ENCODE data around the gene PLXNA2. TPM values are rescaled to one million over a fixed set of nuclear protein-coding genes. Genes with fewer than 3 reads are reported as not detected.

Gene PLXNA2
- total RNA-seq, 1 donor from 2014 or later, result 17.7 TPM

DNA sequence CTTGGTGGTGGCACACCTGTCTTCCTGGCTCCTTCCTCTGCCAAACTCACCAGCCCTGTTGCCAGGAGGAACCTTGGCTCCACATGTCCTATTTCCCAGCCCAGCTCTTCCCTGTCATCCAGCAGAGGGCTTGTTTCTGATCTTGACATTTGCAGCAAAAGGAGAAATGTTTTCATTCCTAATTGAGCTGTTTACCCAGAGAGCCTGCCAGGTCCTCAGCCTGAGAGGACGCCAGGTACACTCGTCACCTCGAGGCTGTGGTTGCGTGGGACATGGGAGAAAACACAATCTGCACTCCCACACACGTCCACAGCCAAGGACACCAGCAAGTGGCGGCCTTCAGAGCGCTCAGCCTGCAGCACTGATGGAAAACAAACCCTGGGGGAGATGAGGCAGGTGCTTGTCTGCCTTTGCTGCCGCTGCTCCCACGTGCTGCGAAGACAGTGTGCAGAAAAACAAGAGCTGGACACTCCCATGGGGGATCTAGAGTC is 200.4 kb downstream of the PLXNA2 start:
- Histone ChIP-seq H3K4me2 (ENCODE audit: low read length) (no peak overlapping the region), H3K4me1 (ENCODE audit: insufficient read depth, low read length) (peaks cover 6% of the 10 kb centered on the region), H3K27ac (ENCODE audit: low read depth, low read length) (no peak overlapping the region), H3K79me2 (ENCODE audit: insufficient read depth, low read length) (no peaks in the 10 kb centered on the region), H3K4me3 (ENCODE audit: insufficient read depth, low read depth, low read length) (no peak overlapping the region), H2AFZ (ENCODE audit: low read depth, low read length) (no peak overlapping the region), H3K36me3 (ENCODE audit: insufficient read depth, low read length) (peaks cover 4% of the 10 kb centered on the region), H4K20me1 (ENCODE audit: insufficient read depth, low read length) (no peaks in the 10 kb centered on the region), H3K27me3 (ENCODE audit: insufficient read depth, low read length) (no peaks in the 10 kb centered on the region), H3K9me3 (ENCODE audit: insufficient read depth, low read depth, low read length) (no peaks in the 10 kb centered on the region), H3K9ac (ENCODE audit: low read length) (no peak overlapping the region)
- Mint-ChIP-seq H3K4me1 (ENCODE audit: low read depth, unreplicated experiment) (peaks cover 30% of the 10 kb centered on the region), H3K4me3 (ENCODE audit: unreplicated experiment) (no peak overlapping the region), H3K9me3 (ENCODE audit: unreplicated experiment) (no peaks in the 10 kb centered on the region), H3K27me3 (ENCODE audit: low read depth, unreplicated experiment) (peaks cover 5% of the 10 kb centered on the region), H3K27ac (ENCODE audit: unreplicated experiment) (no peak overlapping the region), H3K36me3 (ENCODE audit: low read depth, unreplicated experiment) (peaks cover 12% of the 10 kb centered on the region)
- DNase-seq (ENCODE audit: low read depth), result no peak
- FAIRE-seq, result no peak
- no peak for TF ChIP-seq EZH2 (IDR thresholded peaks at IDR 0.05; ENCODE audit: insufficient read depth, low read length)

DNA sequence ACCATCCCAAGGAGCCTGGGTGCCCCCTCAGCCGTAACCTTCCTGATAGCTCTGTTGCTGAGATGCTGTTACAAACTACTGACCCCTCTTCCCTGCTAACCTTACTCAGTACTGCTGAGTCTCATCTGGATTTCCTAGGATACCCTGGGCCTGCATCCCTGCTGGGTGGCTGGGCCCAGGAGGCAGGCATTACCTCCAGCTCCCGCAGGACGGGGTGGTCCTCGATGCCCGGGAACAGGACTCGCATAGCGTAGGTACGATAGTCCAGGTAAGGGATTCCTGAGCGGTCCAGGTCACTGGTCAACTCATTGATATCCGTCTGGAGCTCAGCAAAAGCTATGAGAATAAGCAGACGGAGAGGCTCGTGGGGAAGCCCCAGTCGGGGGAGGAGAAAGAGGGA is 201.3 kb downstream of the PLXNA2 start:
- H3K4me2 ChIP-seq (ENCODE audit: low read length), result no peak overlapping the region
- H3K79me2 ChIP-seq (ENCODE audit: insufficient read depth, low read length), result no peaks in the 10 kb centered on the region
- Mint-ChIP-seq H3K36me3 (ENCODE audit: low read depth, unreplicated experiment) (peaks cover 12% of the 10 kb centered on the region), H3K4me3 (ENCODE audit: unreplicated experiment) (no peak overlapping the region), H3K4me1 (ENCODE audit: low read depth, unreplicated experiment) (peaks cover 26% of the 10 kb centered on the region), H3K9me3 (ENCODE audit: unreplicated experiment) (no peaks in the 10 kb centered on the region), H3K27ac (ENCODE audit: unreplicated experiment) (no peak overlapping the region), H3K27me3 (ENCODE audit: low read depth, unreplicated experiment) (peaks cover 5% of the 10 kb centered on the region)
- peaks cover 6% of the 10 kb centered on the region for H3K4me1 ChIP-seq (ENCODE audit: insufficient read depth, low read length)
- FAIRE-seq (no peak), DNase-seq (ENCODE audit: low read depth) (no peak)
- TF ChIP-seq, protein P1, sequence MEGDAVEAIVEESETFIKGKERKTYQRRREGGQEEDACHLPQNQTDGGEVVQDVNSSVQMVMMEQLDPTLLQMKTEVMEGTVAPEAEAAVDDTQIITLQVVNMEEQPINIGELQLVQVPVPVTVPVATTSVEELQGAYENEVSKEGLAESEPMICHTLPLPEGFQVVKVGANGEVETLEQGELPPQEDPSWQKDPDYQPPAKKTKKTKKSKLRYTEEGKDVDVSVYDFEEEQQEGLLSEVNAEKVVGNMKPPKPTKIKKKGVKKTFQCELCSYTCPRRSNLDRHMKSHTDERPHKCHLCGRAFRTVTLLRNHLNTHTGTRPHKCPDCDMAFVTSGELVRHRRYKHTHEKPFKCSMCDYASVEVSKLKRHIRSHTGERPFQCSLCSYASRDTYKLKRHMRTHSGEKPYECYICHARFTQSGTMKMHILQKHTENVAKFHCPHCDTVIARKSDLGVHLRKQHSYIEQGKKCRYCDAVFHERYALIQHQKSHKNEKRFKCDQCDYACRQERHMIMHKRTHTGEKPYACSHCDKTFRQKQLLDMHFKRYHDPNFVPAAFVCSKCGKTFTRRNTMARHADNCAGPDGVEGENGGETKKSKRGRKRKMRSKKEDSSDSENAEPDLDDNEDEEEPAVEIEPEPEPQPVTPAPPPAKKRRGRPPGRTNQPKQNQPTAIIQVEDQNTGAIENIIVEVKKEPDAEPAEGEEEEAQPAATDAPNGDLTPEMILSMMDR (IDR thresholded peaks at IDR 0.05; ENCODE audit: insufficient read depth, low read depth, low read length), result no peak
- TF ChIP-seq EZH2 (IDR thresholded peaks at IDR 0.05; ENCODE audit: insufficient read depth, low read length), result no peak
- H3K9me3 ChIP-seq (ENCODE audit: insufficient read depth, low read depth, low read length), result no peaks in the 10 kb centered on the region
- no peak overlapping the region for H3K4me3 ChIP-seq (ENCODE audit: insufficient read depth, low read depth, low read length)
- peaks cover 5% of the 10 kb centered on the region for H3K36me3 ChIP-seq (ENCODE audit: insufficient read depth, low read length)
- H3K27me3 ChIP-seq (ENCODE audit: insufficient read depth, low read length), result no peaks in the 10 kb centered on the region
- H3K27ac ChIP-seq (ENCODE audit: low read depth, low read length), result no peak overlapping the region
- H2AFZ ChIP-seq (ENCODE audit: low read depth, low read length), result no peak overlapping the region
- H3K9ac ChIP-seq (ENCODE audit: low read length), result no peak overlapping the region
- H4K20me1 ChIP-seq (ENCODE audit: insufficient read depth, low read length), result no peaks in the 10 kb centered on the region

DNA sequence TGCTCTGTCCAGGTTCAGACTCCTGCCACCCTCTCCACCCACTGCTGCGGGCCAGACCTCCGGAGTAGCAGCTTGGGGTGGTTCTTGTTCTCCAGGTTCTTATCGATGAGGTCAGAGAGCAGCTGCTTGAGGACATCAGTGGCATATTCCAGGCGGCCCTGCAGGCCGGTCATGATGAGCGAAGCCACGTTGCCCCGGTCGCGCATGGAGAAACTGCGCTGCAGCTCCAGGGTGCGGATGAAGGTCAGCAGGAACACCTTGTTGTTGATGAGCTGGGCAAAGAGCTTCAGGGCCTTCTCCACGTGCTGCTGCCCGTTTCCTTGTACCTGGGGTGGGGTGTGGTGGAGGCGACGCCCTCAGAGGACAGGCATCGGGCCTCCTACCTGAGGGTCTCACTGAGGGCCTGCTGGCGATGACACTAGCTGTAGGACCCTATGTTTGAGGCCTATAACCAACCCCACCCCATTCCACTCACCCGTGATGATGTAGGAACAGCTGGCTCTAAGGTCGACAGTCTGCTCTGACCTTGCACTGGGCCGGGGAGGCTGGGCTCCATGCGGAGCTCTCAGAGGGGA is 202.1 kb downstream of the PLXNA2 start:
- no peaks in the 10 kb centered on the region for H3K9me3 Mint-ChIP-seq (ENCODE audit: unreplicated experiment)
- Histone ChIP-seq H3K9me3 (ENCODE audit: insufficient read depth, low read depth, low read length) (no peaks in the 10 kb centered on the region), H3K4me1 (ENCODE audit: insufficient read depth, low read length) (peaks cover 6% of the 10 kb centered on the region), H3K79me2 (ENCODE audit: insufficient read depth, low read length) (no peaks in the 10 kb centered on the region), H2AFZ (ENCODE audit: low read depth, low read length) (no peak overlapping the region), H3K9ac (ENCODE audit: low read length) (no peak overlapping the region), H3K4me2 (ENCODE audit: low read length) (no peak overlapping the region), H3K36me3 (ENCODE audit: insufficient read depth, low read length) (peaks cover 5% of the 10 kb centered on the region), H3K27ac (ENCODE audit: low read depth, low read length) (no peak overlapping the region), H3K4me3 (ENCODE audit: insufficient read depth, low read depth, low read length) (no peak overlapping the region), H3K27me3 (ENCODE audit: insufficient read depth, low read length) (no peaks in the 10 kb centered on the region), H4K20me1 (ENCODE audit: insufficient read depth, low read length) (no peaks in the 10 kb centered on the region)
- TF ChIP-seq, protein P1 (IDR thresholded peaks at IDR 0.05; ENCODE audit: insufficient read depth, low read depth, low read length), result no peak
- TF ChIP-seq EZH2 (IDR thresholded peaks at IDR 0.05; ENCODE audit: insufficient read depth, low read length), result no peak
- H3K4me1 Mint-ChIP-seq (ENCODE audit: low read depth, unreplicated experiment), result peaks cover 18% of the 10 kb centered on the region
- H3K27ac Mint-ChIP-seq (ENCODE audit: unreplicated experiment), result no peak overlapping the region
- DNase-seq (ENCODE audit: low read depth), result no peak
- peaks cover 8% of the 10 kb centered on the region for H3K27me3 Mint-ChIP-seq (ENCODE audit: low read depth, unreplicated experiment)
- peaks cover 16% of the 10 kb centered on the region for H3K36me3 Mint-ChIP-seq (ENCODE audit: low read depth, unreplicated experiment)
- FAIRE-seq, result no peak
- no peak overlapping the region for H3K4me3 Mint-ChIP-seq (ENCODE audit: unreplicated experiment)

Data from astrocyte (in vitro differentiated cells and primary cell).